ENCODE results near the gene INTS1.

INTS1 gene

GRCh38 chr7:1468643-1469298, 35.4 kb downstream of the INTS1 start:
- no peaks in the 10 kb centered on the region for H3K9me3 ChIP-seq (ENCODE audit: control insufficient read depth, low read length)
- peaks cover 1% of the 10 kb centered on the region for H3K79me1 ChIP-seq (replicated peaks; ENCODE audit: low read length, poor library complexity, severe bottlenecking)
- no peak overlapping the region for H3K4me2 ChIP-seq (ENCODE audit: low read length, poor library complexity, severe bottlenecking)
- H2BK120ac ChIP-seq (ENCODE audit: low read depth, low read length), result no peak overlapping the region
- no peak overlapping the region for H4K8ac ChIP-seq (ENCODE audit: low read length)
- H2AK5ac ChIP-seq (ENCODE audit: low read length, severe bottlenecking), result no peak overlapping the region
- no peak overlapping the region for H3K14ac ChIP-seq (ENCODE audit: low read length in 2 of 2)
- H3K36me3 ChIP-seq (ENCODE audit: control insufficient read depth in 1 of 2, insufficient read depth in 2 of 2, low read depth in 1 of 2, low read length in 2 of 2), result peaks cover 28 to 66% of the 10 kb centered on the region in 2 experiments
- no peak overlapping the region for H3K23ac ChIP-seq (ENCODE audit: low read length in 2 of 2)
- no peak overlapping the region for H3K9ac ChIP-seq (ENCODE audit: low read length)
- no peak overlapping the region for H2BK12ac ChIP-seq (ENCODE audit: low read length in 2 of 2)
- WGBS, result 95% methylated on average over 24 of the region's 24 CpGs
- H2BK15ac ChIP-seq (ENCODE audit: low read depth, poor library complexity, severe bottlenecking), result no peak overlapping the region
- no peak overlapping the region for H3K4me3 ChIP-seq (ENCODE audit: insufficient read depth in 1 of 2, low read depth in 1 of 2, low read length in 2 of 2)
- DNase-seq, result no peak
- H3K27me3 ChIP-seq (ENCODE audit: control insufficient read depth in 1 of 2, insufficient read depth in 1 of 2, low read length in 2 of 2), result no peaks in the 10 kb centered on the region
- H3K4ac ChIP-seq (ENCODE audit: low read depth in 1 of 2, low read length in 2 of 2), result no peak overlapping the region
- no peak overlapping the region for H2BK5ac ChIP-seq (ENCODE audit: low read depth, low read length, poor library complexity, severe bottlenecking)
- no peak overlapping the region for H3K18ac ChIP-seq (ENCODE audit: low read depth in 1 of 2, low read length in 2 of 2)
- H3K4me1 ChIP-seq (ENCODE audit: control insufficient read depth, insufficient read depth, low read depth, low read length), result peaks cover 13% of the 10 kb centered on the region
- no peak overlapping the region for H2AFZ ChIP-seq (ENCODE audit: low read depth, low read length)
- H3K27ac ChIP-seq (ENCODE audit: low read length, poor library complexity, severe bottlenecking), result no peak overlapping the region
- H4K91ac ChIP-seq (ENCODE audit: low read length), result no peak overlapping the region

DNA sequence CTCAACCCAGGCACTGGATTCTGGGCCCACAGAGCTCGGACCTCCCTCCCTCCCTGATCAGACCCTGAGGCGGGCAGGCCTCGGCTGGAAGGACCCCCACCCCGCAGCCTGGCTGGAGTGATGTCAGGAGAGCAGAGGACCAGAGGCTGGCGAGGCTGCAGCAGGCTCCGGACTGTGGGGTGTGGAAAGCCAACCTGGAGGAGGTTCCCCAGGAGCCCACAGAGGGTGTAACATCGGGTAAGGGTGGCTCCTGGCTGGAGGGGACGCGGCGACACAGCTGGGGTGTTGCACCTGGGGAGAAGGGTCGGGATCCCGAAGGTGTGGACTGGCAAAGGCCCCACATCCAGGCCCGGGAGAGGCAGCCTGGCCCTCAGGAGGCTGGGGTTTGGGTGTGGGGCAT, 36.0 kb downstream of the INTS1 start:
- no peak overlapping the region for H2BK120ac ChIP-seq (ENCODE audit: low read depth, low read length)
- H3K4me1 ChIP-seq (ENCODE audit: control insufficient read depth, insufficient read depth, low read depth, low read length), result peaks cover 12% of the 10 kb centered on the region
- H4K8ac ChIP-seq (ENCODE audit: low read length), result no peak overlapping the region
- H3K4me3 ChIP-seq (ENCODE audit: insufficient read depth in 1 of 2, low read depth in 1 of 2, low read length in 2 of 2), result no peak overlapping the region
- no peak for DNase-seq
- H3K4ac ChIP-seq (ENCODE audit: low read depth in 1 of 2, low read length in 2 of 2), result no peak overlapping the region
- H3K23ac ChIP-seq (ENCODE audit: low read length in 2 of 2), result no peak overlapping the region
- H2BK15ac ChIP-seq (ENCODE audit: low read depth, poor library complexity, severe bottlenecking), result no peak overlapping the region
- no peak overlapping the region for H2AFZ ChIP-seq (ENCODE audit: low read depth, low read length)
- H3K9me3 ChIP-seq (ENCODE audit: control insufficient read depth, low read length), result no peaks in the 10 kb centered on the region
- 98% methylated on average over 13 of the region's 13 CpGs for WGBS
- no peak overlapping the region for H2BK5ac ChIP-seq (ENCODE audit: low read depth, low read length, poor library complexity, severe bottlenecking)
- no peak overlapping the region for H3K14ac ChIP-seq (ENCODE audit: low read length in 2 of 2)
- no peak overlapping the region for H3K9ac ChIP-seq (ENCODE audit: low read length)
- H3K79me1 ChIP-seq (replicated peaks; ENCODE audit: low read length, poor library complexity, severe bottlenecking), result peaks cover 1% of the 10 kb centered on the region
- H3K4me2 ChIP-seq (ENCODE audit: low read length, poor library complexity, severe bottlenecking), result no peak overlapping the region
- H3K27ac ChIP-seq (ENCODE audit: low read length, poor library complexity, severe bottlenecking), result no peak overlapping the region
- H3K18ac ChIP-seq (ENCODE audit: low read depth in 1 of 2, low read length in 2 of 2), result no peak overlapping the region
- no peaks in the 10 kb centered on the region for H3K27me3 ChIP-seq (ENCODE audit: control insufficient read depth in 1 of 2, insufficient read depth in 1 of 2, low read length in 2 of 2)
- peaks cover 23 to 60% of the 10 kb centered on the region in 2 experiments for H3K36me3 ChIP-seq (ENCODE audit: control insufficient read depth in 1 of 2, insufficient read depth in 2 of 2, low read depth in 1 of 2, low read length in 2 of 2)
- H2BK12ac ChIP-seq (ENCODE audit: low read length in 2 of 2), result no peak overlapping the region
- no peak overlapping the region for H4K91ac ChIP-seq (ENCODE audit: low read length)
- no peak overlapping the region for H2AK5ac ChIP-seq (ENCODE audit: low read length, severe bottlenecking)

GRCh38 chr7:1466524-1467271, 37.5 kb downstream of the INTS1 start:
- Histone ChIP-seq H2BK120ac (ENCODE audit: low read depth, low read length) (no peak overlapping the region), H3K27ac (ENCODE audit: low read length, poor library complexity, severe bottlenecking) (no peak overlapping the region), H3K4me2 (ENCODE audit: low read length, poor library complexity, severe bottlenecking) (peak overlapping the region; percentile 49), H2BK15ac (ENCODE audit: low read depth, poor library complexity, severe bottlenecking) (peak overlapping the region; percentile 56), H3K4me3 (ENCODE audit: insufficient read depth in 1 of 2, low read depth in 1 of 2, low read length in 2 of 2) (peak overlapping the region in 1 of 2 experiments; percentile 29), H3K4ac (ENCODE audit: low read depth in 1 of 2, low read length in 2 of 2) (peak overlapping the region; percentile 47 to 77), H3K18ac (ENCODE audit: low read depth in 1 of 2, low read length in 2 of 2) (peak overlapping the region; percentile 58 to 80), H2AK5ac (ENCODE audit: low read length, severe bottlenecking) (peak overlapping the region; percentile 86), H3K79me1 (replicated peaks; ENCODE audit: low read length, poor library complexity, severe bottlenecking) (peaks cover 1% of the 10 kb centered on the region), H2BK5ac (ENCODE audit: low read depth, low read length, poor library complexity, severe bottlenecking) (no peak overlapping the region), H4K8ac (ENCODE audit: low read length) (peak overlapping the region; percentile 77), H4K91ac (ENCODE audit: low read length) (peak overlapping the region; percentile 78), H3K14ac (ENCODE audit: low read length in 2 of 2) (peak overlapping the region in 1 of 2 experiments; percentile 11), H3K4me1 (ENCODE audit: control insufficient read depth, insufficient read depth, low read depth, low read length) (peaks cover 16% of the 10 kb centered on the region), H2AFZ (ENCODE audit: low read depth, low read length) (no peak overlapping the region), H3K36me3 (ENCODE audit: control insufficient read depth in 1 of 2, insufficient read depth in 2 of 2, low read depth in 1 of 2, low read length in 2 of 2) (peaks cover 10 to 45% of the 10 kb centered on the region in 2 experiments), H3K9me3 (ENCODE audit: control insufficient read depth, low read length) (no peaks in the 10 kb centered on the region), H2BK12ac (ENCODE audit: low read length in 2 of 2) (peak overlapping the region in 1 of 2 experiments; percentile 29), H3K27me3 (ENCODE audit: control insufficient read depth in 1 of 2, insufficient read depth in 1 of 2, low read length in 2 of 2) (no peaks in the 10 kb centered on the region), H3K9ac (ENCODE audit: low read length) (peak overlapping the region; percentile 61), H3K23ac (ENCODE audit: low read length in 2 of 2) (no peak overlapping the region)
- WGBS, result 54% methylated on average over 17 of the region's 17 CpGs
- peak; percentile 77 for DNase-seq

- Histone ChIP-seq H2BK15ac (ENCODE audit: low read depth, poor library complexity, severe bottlenecking) (no peak overlapping the region), H3K4me3 (ENCODE audit: insufficient read depth in 1 of 2, low read depth in 1 of 2, low read length in 2 of 2) (no peak overlapping the region), H3K4me1 (ENCODE audit: control insufficient read depth, insufficient read depth, low read depth, low read length) (peaks cover 32% of the 10 kb centered on the region), H2BK12ac (ENCODE audit: low read length in 2 of 2) (no peak overlapping the region), H3K79me1 (replicated peaks; ENCODE audit: low read length, poor library complexity, severe bottlenecking) (peaks cover 1% of the 10 kb centered on the region), H3K14ac (ENCODE audit: low read length in 2 of 2) (no peak overlapping the region), H3K4me2 (ENCODE audit: low read length, poor library complexity, severe bottlenecking) (no peak overlapping the region), H3K27me3 (ENCODE audit: control insufficient read depth in 1 of 2, insufficient read depth in 1 of 2, low read length in 2 of 2) (no peaks in the 10 kb centered on the region), H2AK5ac (ENCODE audit: low read length, severe bottlenecking) (no peak overlapping the region), H4K8ac (ENCODE audit: low read length) (no peak overlapping the region), H2BK120ac (ENCODE audit: low read depth, low read length) (no peak overlapping the region), H3K27ac (ENCODE audit: low read length, poor library complexity, severe bottlenecking) (no peak overlapping the region), H3K23ac (ENCODE audit: low read length in 2 of 2) (no peak overlapping the region), H2BK5ac (ENCODE audit: low read depth, low read length, poor library complexity, severe bottlenecking) (no peak overlapping the region), H3K4ac (ENCODE audit: low read depth in 1 of 2, low read length in 2 of 2) (no peak overlapping the region), H3K36me3 (ENCODE audit: control insufficient read depth in 1 of 2, insufficient read depth in 2 of 2, low read depth in 1 of 2, low read length in 2 of 2) (peaks cover 0 to 25% of the 10 kb centered on the region in 2 experiments), H2AFZ (ENCODE audit: low read depth, low read length) (no peak overlapping the region), H4K91ac (ENCODE audit: low read length) (no peak overlapping the region), H3K9ac (ENCODE audit: low read length) (no peak overlapping the region), H3K9me3 (ENCODE audit: control insufficient read depth, low read length) (no peaks in the 10 kb centered on the region), H3K18ac (ENCODE audit: low read depth in 1 of 2, low read length in 2 of 2) (no peak overlapping the region)
- 92% methylated on average over 11 of the region's 12 CpGs for WGBS
- no peak for DNase-seq
These were observed 39.5 kb downstream of the INTS1 start for GRCh38 chr7:1464694-1465093.

Data from mesenchymal stem cell (in vitro differentiated cells and primary cell).